GM23248 (cell line): ENCODE data around the gene R3HDM2. TPM values are rescaled to one million over a fixed set of nuclear protein-coding genes. Genes with fewer than 3 reads are reported as not detected.

Experiments
- DNase-seq: peaks from one replicate; pipeline ENCODE4 v3.0.0-alpha.2; 2015
- H2AFZ ChIP-seq: fragments of 200-600 bp; sonication (generic); 2 replicates; pipeline ENCODE4 v1.6.1; 2016; ENCODE audit warnings: antibody characterized with exemption
- H3F3A ChIP-seq: fragments of 200-600 bp; sonication (generic); 2 replicates; pipeline ENCODE4 v1.6.1; 2016; ENCODE audit warnings: mild to moderate bottlenecking, antibody characterized with exemption, mixed run types; ENCODE audit not compliant: insufficient read depth
- H3K27ac ChIP-seq: fragments of 200-600 bp; sonication (generic); 2 replicates; pipeline ENCODE4 v1.5.1; 2016; ENCODE audit warnings: mild to moderate bottlenecking
- H3K27me3 ChIP-seq: fragments of 200-600 bp; sonication (generic); replicated peaks from 2 replicates; pipeline ENCODE4 v1.6.1; 2016; ENCODE audit warnings: mild to moderate bottlenecking; ENCODE audit not compliant: insufficient read depth
- H3K36me3 ChIP-seq: fragments of 200-600 bp; sonication (generic); 2 replicates; pipeline ENCODE4 v1.6.1; 2016; ENCODE audit warnings: low read depth, mild to moderate bottlenecking
- H3K4me1 ChIP-seq: fragments of 200-600 bp; sonication (generic); 2 replicates; pipeline ENCODE4 v1.6.1; 2016; ENCODE audit warnings: mild to moderate bottlenecking; ENCODE audit not compliant: insufficient read depth
- H3K4me2 ChIP-seq: fragments of 200-600 bp; sonication (generic); one replicate; pipeline ENCODE4 v1.6.1; 2016; ENCODE audit warnings: mild to moderate bottlenecking; ENCODE audit not compliant: unreplicated experiment
- H3K4me3 ChIP-seq: fragments of 200-600 bp; sonication (generic); 2 replicates; pipeline ENCODE4 v1.5.1; 2016; ENCODE audit warnings: mild to moderate bottlenecking
- H3K79me2 ChIP-seq: fragments of 200-600 bp; sonication (generic); 2 replicates; pipeline ENCODE4 v1.6.1; 2016; ENCODE audit warnings: mild to moderate bottlenecking; ENCODE audit not compliant: insufficient read depth
- H3K9ac ChIP-seq: fragments of 200-600 bp; sonication (generic); 2 replicates; pipeline ENCODE4 v1.6.1; 2016; ENCODE audit warnings: mild to moderate bottlenecking
- H3K9me2 ChIP-seq: fragments of 200-600 bp; sonication (generic); 2 replicates; pipeline ENCODE4 v1.6.1; 2016; ENCODE audit warnings: mixed run types, mild to moderate bottlenecking, moderate library complexity; ENCODE audit not compliant: insufficient read depth
- H3K9me3 ChIP-seq: fragments of 200-600 bp; sonication (generic); one replicate; pipeline ENCODE4 v1.6.1; 2017; ENCODE audit warnings: low read depth
- H4K20me1 ChIP-seq: fragments of 200-600 bp; sonication (generic); 2 replicates; pipeline ENCODE4 v1.6.0; 2016; ENCODE audit not compliant: insufficient read depth
- EZH2 ChIP-seq: fragments of 200-600 bp; sonication (generic); IDR thresholded peaks from 2 replicates; pipeline ENCODE4 v1.6.1; 2018; ENCODE audit warnings: antibody characterized with exemption, mild to moderate bottlenecking; ENCODE audit not compliant: insufficient read depth, poor library complexity, severe bottlenecking
- EZH2phosphoT487 ChIP-seq: fragments of 200-600 bp; sonication (generic); IDR thresholded peaks from 2 replicates; pipeline ENCODE4 v1.6.1; 2018; ENCODE audit warnings: antibody characterized with exemption, moderate library complexity, mild to moderate bottlenecking, low read depth; ENCODE audit not compliant: insufficient read depth
- WGBS, 2 experiments: methylation state at CpG; one replicate each; pipeline ENCODE4 v1.1.6; 2015 to 2017; ENCODE audit warnings: low lambda C conversion rate in 2 of 2, low coverage in 1 of 2; ENCODE audit errors: missing lambda C conversion rate in 2 of 2; 5-methylcytosine and 5-hydroxymethylcytosine counted together
- in situ Hi-C: fragments of 300-500 bp; cut with MboI; formaldehyde crosslinking; loops from 2 replicates; pipeline ENCODE4 v1.15.0; 2020
- polyA plus RNA-seq: library from polyadenylated mRNA; unstranded; fragments of >200 nt; fragmentation: Nextera tagmentation; extraction: Ambion mirVana; gene quantifications from 2 replicates; pipeline ENCODE4 v1.2.1, GENCODE V29; 2016
- total RNA-seq: library from RNA; depleted of rRNA; stranded (reverse); fragments of >200 nt; shearing (Covaris generic); gene quantifications from 2 replicates; pipeline ENCODE4 v1.2.3, GENCODE V29; 2014

The R3HDM2 gene
- total and polyA plus RNA-seq, 2 experiments from 2014 or later = 16.9 to 17.0 TPM

DNA sequence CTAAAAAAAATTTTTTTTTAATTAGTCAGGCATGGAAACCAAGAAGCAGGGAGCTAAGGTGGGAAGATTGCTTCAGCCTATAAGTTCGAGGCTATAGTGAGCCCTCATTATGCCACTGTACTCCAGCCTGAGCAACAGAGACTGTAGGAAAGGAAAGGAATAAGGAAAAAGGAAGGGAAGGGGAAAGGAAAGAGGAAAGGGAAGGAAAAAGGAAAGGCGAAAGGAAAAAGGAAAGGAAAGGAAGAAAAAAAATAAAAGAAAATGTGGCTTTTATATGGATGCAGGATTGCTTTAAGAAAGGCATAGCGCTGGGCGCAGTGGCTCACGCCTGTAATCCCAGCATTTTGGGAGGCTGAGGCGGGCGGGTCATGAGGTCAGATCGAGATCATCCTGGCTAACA lies 70.4 kb downstream of the R3HDM2 start:
- Histone ChIP-seq H2AFZ (no peak overlapping the region), H4K20me1 (no peaks in the 10 kb centered on the region), H3K36me3 (no peaks in the 10 kb centered on the region), H3K9ac (no peak overlapping the region), H3K27me3 (no peaks in the 10 kb centered on the region), H3K9me3 (no peaks in the 10 kb centered on the region), H3K79me2 (0 out of 2 replicates have a peak, but pooled peaks cover 7% of the 10 kb centered on the region), H3K4me3 (no peak overlapping the region), H3K27ac (no peak overlapping the region), H3K4me2 (no peak overlapping the region), H3K9me2 (no peaks in the 10 kb centered on the region), H3F3A (no peaks in the 10 kb centered on the region), H3K4me1 (no peaks in the 10 kb centered on the region)
- DNase-seq = no peak
- in situ Hi-C loops = no loop called here
- TF ChIP-seq EZH2phosphoT487 (no peak), EZH2 (no peak)
- WGBS, 2 experiments = 96 to 98% methylated on average over 8 of the region's 8 CpGs

DNA sequence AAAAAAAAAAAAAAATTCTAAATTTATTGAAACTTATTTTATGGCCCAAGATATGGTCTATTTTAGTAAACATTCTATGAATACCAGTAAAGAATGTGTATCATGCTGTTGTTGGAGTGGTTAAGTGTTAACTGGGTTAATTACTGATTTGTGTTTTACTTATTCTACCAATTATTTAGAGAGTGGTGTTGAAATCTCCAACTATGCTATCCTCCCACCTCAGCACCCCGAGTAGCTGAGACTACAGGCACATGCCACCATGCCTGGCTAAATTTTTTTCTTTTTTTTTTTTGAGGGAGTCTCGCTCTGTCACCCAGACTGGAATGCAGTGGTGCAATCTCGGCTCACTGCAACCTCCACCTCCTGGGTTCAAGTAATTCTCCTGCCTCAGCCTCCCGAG lies 72.2 kb downstream of the R3HDM2 start:
- in situ Hi-C loops = no loop called here
- Histone ChIP-seq H3K79me2 (0 out of 2 replicates have a peak, but pooled peaks cover 7% of the 10 kb centered on the region), H3K4me1 (no peaks in the 10 kb centered on the region), H3K4me3 (no peak overlapping the region), H4K20me1 (no peaks in the 10 kb centered on the region), H3K27me3 (no peaks in the 10 kb centered on the region), H3K9me3 (no peaks in the 10 kb centered on the region), H3F3A (no peaks in the 10 kb centered on the region), H3K9ac (no peak overlapping the region), H3K36me3 (no peaks in the 10 kb centered on the region), H3K4me2 (no peak overlapping the region), H3K9me2 (no peaks in the 10 kb centered on the region), H3K27ac (no peak overlapping the region), H2AFZ (no peak overlapping the region)
- no peak for DNase-seq
- no peak for TF ChIP-seq EZH2
- TF ChIP-seq EZH2phosphoT487 = no peak
- WGBS, 2 experiments = 94 to 95% methylated on average over 4 of the region's 4 CpGs

DNA sequence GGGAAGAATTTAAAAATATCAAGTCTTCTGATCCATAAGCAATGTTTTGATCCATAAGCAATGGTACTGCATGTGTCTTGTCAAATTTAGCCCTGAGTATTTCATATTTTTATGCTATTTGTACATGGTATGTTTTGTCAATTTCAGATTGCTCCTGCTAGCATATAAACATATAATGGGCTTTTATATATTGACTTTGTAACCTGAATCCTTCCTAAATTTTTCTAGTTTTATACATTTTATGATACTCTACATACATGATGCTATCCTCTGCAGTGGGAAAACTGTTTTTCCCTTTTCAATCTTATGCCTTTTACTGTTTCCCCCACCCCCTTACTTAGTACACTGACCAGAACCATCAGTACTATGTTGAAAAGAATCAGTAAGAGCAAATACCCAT lies 75.1 kb downstream of the R3HDM2 start:
- TF ChIP-seq EZH2 = no peak
- no peak for TF ChIP-seq EZH2phosphoT487
- Histone ChIP-seq H3K4me1 (no peaks in the 10 kb centered on the region), H3K9me2 (no peaks in the 10 kb centered on the region), H3F3A (no peaks in the 10 kb centered on the region), H3K4me2 (no peak overlapping the region), H3K9me3 (no peaks in the 10 kb centered on the region), H4K20me1 (no peaks in the 10 kb centered on the region), H3K27me3 (no peaks in the 10 kb centered on the region), H3K4me3 (no peak overlapping the region), H2AFZ (no peak overlapping the region), H3K27ac (no peak overlapping the region), H3K36me3 (no peaks in the 10 kb centered on the region), H3K79me2 (0 out of 2 replicates have a peak, but pooled peaks cover 15% of the 10 kb centered on the region), H3K9ac (no peak overlapping the region)
- in situ Hi-C loops = no loop called here
- DNase-seq = no peak

DNA sequence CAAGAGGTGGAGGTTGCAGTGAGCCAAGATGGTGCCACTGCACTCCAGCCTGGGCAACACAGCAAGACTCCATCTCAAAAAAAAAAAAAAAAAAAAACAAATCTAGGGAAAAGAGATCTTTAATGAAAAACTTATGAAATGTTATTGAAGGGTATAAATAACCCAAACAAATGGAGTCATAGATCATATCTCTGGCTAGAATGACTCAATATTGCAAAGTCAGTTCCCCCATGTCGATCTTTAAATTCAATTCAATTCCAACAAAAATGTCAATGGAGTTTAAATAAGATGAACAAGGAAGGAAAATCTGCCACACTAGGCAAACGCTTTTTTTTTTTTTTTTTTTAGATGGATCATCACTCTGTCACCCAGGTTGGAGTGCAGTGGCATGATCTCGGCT lies 78.7 kb downstream of the R3HDM2 start:
- Histone ChIP-seq H3K4me2 (no peak overlapping the region), H3F3A (no peaks in the 10 kb centered on the region), H3K27me3 (no peaks in the 10 kb centered on the region), H2AFZ (no peak overlapping the region), H3K9me2 (no peaks in the 10 kb centered on the region), H3K9ac (no peak overlapping the region), H4K20me1 (no peaks in the 10 kb centered on the region), H3K4me3 (no peak overlapping the region), H3K79me2 (peaks cover 16% of the 10 kb centered on the region; the same call in 1 of the 2 replicates), H3K4me1 (no peaks in the 10 kb centered on the region), H3K9me3 (no peaks in the 10 kb centered on the region), H3K36me3 (no peaks in the 10 kb centered on the region), H3K27ac (no peak overlapping the region)
- 92 to 96% methylated on average over 3 of the region's 3 CpGs for WGBS, 2 experiments
- in situ Hi-C loops = no loop called here
- TF ChIP-seq EZH2phosphoT487 (no peak), EZH2 (no peak)
- no peak for DNase-seq

DNA sequence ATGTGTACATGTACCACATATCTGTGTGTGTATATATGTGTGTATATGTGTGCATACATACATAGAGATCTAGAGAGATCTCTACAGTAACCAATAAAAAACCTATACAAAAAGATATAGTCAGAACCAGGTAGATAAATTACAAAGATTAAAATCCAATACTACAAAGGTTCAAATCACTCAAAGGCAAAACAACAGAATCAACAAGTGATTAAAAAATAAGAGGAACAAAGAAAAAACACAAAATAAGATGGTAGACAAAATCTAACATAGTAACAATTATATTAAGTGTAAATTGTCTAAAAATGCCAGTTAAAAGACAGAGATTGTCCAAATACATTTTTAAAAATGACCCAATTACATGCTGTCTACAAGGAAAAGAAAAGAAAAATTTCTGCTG lies 83.6 kb downstream of the R3HDM2 start:
- Histone ChIP-seq H3F3A (no peaks in the 10 kb centered on the region), H3K4me2 (no peak overlapping the region), H3K4me1 (no peaks in the 10 kb centered on the region), H3K9ac (no peak overlapping the region), H4K20me1 (no peaks in the 10 kb centered on the region), H3K79me2 (peaks cover 25% of the 10 kb centered on the region), H3K9me2 (no peaks in the 10 kb centered on the region), H3K9me3 (no peaks in the 10 kb centered on the region), H3K27ac (no peak overlapping the region), H3K36me3 (no peaks in the 10 kb centered on the region), H3K4me3 (no peak overlapping the region), H2AFZ (no peak overlapping the region), H3K27me3 (no peaks in the 10 kb centered on the region)
- no peak for DNase-seq
- in situ Hi-C loops = no loop called here
- TF ChIP-seq EZH2phosphoT487 = no peak
- TF ChIP-seq EZH2 = no peak
